Right ventricle myocardium superior (tissue), 1 donor: ENCODE measurements around the gene HSPA6. TPM values are rescaled to one million over a fixed set of nuclear protein-coding genes. Genes with fewer than 3 reads are reported as not detected.
A peak's percentile ranks its signal among the peaks of the same experiment; 100 is the strongest.
"Not testable (repeated sequence)": the region's sequence is repeated elsewhere in the genome, so short reads cannot be mapped to it uniquely, and the experiment has no call there.

ENCODE experiments used
- ATAC-seq: fragments of 200-7000 bp; cut with Tn5 transposase; one replicate; pipeline ENCODE4 v1.9.1; 2020; ENCODE audit warnings: mild to moderate bottlenecking; ENCODE audit not compliant: poor library complexity
- DNase-seq: peaks from one replicate; pipeline ENCODE4 v3.0.0-alpha.2; 2020
- intact Hi-C: fragments of 100-400 bp; cut with DNase I; formaldehyde crosslinking; loops from one replicate; pipeline ENCODE4 v1.11.2; 2022
- long read RNA-seq: library from polyadenylated mRNA; unstranded; transcript quantifications from one replicate; pipeline ENCODE4 v2.0.0, GENCODE V29; 2021
- total RNA-seq: library from RNA; stranded (reverse); fragmentation: NEBNext Ultra II Directional; extraction: Animal tissue kit (Norgen Biotek cat#: 25700); gene quantifications from one replicate; pipeline ENCODE4 v1.2.1, GENCODE V29; 2021
- donor health status: DM: no; HTN: yes; CAD: no; lungs with severe emphysema.

The HSPA6 gene
- total RNA-seq, result 1.3 TPM
- long read RNA-seq, result 0 reads

DNA sequence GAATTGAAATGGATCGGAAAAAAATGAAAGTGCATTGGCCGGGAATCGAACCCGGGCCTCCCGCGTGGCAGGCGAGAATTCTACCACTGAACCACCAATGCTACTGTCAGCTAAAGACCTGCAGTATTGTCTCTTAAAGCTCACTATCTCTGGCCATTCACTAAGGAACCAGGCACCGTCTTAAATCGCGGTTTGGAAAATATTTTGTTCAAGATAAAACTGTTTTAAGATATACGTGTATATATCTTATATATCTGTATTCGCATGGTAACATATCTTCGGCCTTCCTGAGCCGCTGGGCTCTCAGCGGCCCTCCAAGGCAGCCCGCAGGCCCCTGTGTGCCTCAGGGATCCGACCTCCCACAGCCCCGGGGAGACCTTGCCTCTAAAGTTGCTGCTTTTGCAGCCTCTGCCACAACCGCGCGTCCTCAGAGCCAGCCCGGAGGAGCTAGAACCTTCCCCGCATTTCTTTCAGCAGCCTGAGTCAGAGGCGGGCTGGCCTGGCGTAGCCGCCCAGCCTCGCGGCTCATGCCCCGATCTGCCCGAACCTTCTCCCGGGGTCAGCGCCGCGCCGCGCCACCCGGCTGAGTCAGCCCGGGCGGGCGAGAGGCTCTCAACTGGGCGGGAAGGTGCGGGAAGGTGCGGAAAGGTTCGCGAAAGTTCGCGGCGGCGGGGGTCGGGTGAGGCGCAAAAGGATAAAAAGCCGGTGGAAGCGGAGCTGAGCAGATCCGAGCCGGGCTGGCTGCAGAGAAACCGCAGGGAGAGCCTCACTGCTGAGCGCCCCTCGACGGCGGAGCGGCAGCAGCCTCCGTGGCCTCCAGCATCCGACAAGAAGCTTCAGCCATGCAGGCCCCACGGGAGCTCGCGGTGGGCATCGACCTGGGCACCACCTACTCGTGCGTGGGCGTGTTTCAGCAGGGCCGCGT, at the start of gene HSPA6:
Gene HSPA6 (plus strand): TSS at position 724 of the 925 bp plus-strand sequence. CDS start 119 bp downstream, at position 843.
- ATAC-seq (peak; percentile 89), DNase-seq (peak; percentile 68)
- intact Hi-C loops, result not testable (repeated sequence)

DNA sequence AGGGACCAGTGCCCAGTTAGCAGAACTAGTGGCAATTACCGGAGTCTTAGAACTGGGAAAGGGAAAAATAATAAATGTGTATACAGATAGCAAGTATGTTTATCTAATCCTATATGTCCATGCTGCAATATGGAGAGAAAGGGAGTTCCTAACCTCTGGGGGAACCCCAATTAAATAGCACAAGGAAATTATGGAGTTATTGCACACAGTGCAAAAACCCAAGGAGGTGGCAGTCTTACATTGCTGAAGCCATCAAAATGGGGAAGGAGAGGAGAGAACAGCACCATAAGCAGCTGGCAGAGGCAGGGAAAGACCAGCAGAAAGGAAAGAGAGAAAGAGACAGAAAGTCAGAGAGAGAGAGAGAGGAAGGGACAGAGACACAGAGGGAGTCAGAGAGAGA, 46.6 kb upstream of the HSPA6 start:
- DNase-seq, intact Hi-C loops, ATAC-seq: not testable (repeated sequence)

DNA sequence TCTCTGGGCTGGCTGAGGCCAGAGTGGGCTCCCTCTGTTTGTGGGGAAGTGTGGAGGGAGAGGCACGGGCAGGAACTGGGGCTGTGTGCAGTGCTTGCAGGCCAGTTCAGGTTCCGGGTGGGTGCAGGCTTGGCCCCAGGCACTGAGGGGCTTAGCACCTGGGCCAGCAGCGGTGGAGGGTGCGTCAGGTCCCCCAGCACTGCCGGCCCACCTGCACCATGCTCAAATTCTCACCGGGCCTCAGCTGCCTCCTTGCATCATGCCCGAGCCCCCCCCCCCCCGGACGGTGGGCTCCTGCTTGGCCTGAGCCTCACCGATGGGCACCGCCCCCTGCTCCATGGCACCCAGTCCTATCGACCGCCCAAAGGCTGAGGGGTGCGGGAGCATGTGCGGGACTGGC, 45.4 kb upstream of the HSPA6 start:
- DNase-seq (no peak), ATAC-seq (no peak)
- intact Hi-C loops, result no loop called here

- ATAC-seq (no peak), DNase-seq (no peak)
- intact Hi-C loops, result loop anchor here (10.0 kb wide), 1 partner anchor 254 kb away; no protein-coding TSS in a partner anchor
Measured at GRCh38 chr1:161480381-161481035, 43.8 kb upstream of the HSPA6 start.

GRCh38 chr1:161481624-161482392, 42.5 kb upstream of the HSPA6 start:
- ATAC-seq (no peak), DNase-seq (no peak)
- intact Hi-C loops, result loop anchor here (10.0 kb wide), 1 partner anchor 253 kb away; no protein-coding TSS in a partner anchor

DNA sequence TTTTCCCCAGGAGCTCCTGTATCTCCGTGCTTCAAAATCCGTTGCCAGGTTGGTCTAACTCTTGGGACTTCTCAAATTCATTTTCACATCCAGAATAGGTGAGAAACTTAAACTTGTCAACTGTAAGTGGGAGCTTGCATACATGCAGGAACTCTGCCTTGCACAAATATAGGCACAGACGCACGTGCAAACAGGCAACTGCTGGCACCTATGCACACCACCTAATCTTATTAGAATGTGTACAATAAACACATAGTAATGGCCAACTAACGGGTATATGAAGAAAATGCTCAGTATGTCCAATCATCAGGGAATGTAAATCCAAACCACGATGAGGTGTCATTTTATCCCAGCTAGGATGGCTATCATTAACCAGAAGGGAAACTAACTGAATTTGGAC, 41.7 kb upstream of the HSPA6 start:
- no peak for DNase-seq
- ATAC-seq, result no peak
- intact Hi-C loops, result loop anchor here (10.0 kb wide), 1 partner anchor 252 kb away; no protein-coding TSS in a partner anchor

DNA sequence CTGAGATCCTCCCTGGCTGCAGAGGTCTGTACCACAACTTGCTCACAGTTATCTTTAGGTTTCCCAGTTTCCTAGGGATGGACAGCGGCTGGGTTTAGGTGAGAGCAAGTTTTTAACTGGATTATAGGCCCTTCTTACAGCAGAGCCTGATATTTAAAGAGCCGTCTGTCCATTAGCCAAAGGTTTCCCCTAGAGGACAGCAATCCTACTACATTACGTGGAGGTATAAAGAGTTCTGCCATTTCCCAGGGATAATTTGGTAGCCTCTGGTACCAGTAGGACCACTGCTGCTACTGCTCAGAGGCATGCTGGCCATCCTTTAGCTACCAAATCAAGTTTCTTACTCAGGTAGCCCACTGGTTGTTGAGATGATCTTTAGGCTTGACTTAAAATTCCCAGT, 41.0 kb upstream of the HSPA6 start:
- DNase-seq (no peak), ATAC-seq (no peak)
- intact Hi-C loops, result loop anchor here (10.0 kb wide), 1 partner anchor 251 kb away; no protein-coding TSS in a partner anchor

GRCh38 chr1:161484613-161485012, 39.7 kb upstream of the HSPA6 start:
- ATAC-seq, result no peak

DNA sequence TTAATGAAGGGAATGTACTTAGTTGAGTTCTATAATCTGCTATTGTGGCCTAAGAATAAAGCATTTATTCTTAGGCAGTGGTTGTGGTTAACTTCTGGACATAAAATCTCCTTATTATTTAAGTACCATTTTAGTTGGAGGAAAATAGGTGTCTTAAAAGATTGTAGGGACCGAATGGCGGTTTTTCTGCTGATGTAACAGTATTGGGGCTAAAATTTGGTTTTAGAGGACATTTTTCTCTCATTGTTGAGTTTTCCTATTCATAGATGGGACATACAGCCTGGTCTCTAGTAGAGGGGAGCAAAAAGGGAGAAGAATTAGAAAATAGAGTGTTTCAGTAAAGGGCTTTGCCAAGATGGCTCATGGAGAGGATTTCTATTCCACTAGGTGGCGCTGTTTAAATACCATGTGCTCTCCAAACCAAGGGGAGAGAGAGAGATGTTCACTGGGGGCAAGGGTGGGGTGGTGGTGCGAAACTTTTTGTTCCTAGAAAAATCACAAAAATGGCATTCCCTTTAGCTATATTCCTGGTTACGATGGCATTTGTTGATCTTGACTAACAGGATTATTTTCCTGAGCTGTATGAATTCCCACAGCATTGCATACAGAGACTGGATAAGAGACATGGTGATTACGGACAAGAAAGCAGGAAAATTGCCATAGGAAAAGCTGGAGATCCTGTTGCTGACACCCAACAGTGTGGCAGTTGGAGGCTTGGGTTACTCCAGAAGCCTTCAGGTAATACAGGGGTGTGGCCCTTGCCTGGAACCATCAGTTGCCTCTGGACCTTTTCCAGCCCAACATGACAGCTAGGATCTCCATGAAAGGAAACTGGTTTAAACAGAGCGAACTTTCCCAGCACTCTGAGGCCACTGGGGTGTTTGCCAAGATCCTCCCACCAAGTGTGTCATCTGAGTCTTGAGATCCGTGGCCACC, 37.3 kb upstream of the HSPA6 start:
- intact Hi-C loops, result loop anchor here (10.0 kb wide), 1 partner anchor 248 kb away; no protein-coding TSS in a partner anchor
- DNase-seq (peak; percentile 51), ATAC-seq (peak; percentile 79)

More at GRCh38 chr1:161484613-161485012, 39.7 kb upstream of the HSPA6 start:
- intact Hi-C loops, result loop anchor here (10.0 kb wide), 1 partner anchor 250 kb away; no protein-coding TSS in a partner anchor
- no peak for DNase-seq

GRCh38 chr1:161491472-161491871, 32.9 kb upstream of the HSPA6 start:
- no peak for ATAC-seq
- DNase-seq, result no peak
- intact Hi-C loops, result no loop called here

GRCh38 chr1:161492827-161493226, 31.5 kb upstream of the HSPA6 start:
- intact Hi-C loops, result no loop called here
- ATAC-seq (no peak), DNase-seq (no peak)

- no peak for ATAC-seq
- intact Hi-C loops, result no loop called here
- no peak for DNase-seq
Measured at GRCh38 chr1:161494091-161494735, 30.1 kb upstream of the HSPA6 start.

GRCh38 chr1:161495490-161495889, 28.9 kb upstream of the HSPA6 start:
- ATAC-seq (no peak), DNase-seq (no peak)
- intact Hi-C loops, result no loop called here

DNA sequence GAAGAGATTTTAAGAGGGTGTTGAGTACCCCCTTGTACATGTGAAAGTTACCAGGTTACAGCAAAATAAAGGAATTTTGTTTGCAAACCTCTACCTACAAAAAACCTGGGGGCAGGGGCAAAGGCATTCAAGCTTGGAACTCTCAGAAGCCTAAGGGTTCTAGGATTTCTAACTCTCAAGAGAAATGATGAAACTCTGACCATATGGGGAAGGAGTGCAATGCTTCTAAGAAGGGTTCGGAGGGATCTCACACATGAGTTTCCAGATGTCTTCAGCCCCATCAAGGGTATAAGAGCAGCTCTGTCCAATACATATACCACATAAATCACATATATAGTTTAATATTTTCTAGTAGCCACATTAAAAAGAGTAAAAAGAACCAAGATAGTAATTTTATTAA, 26.4 kb upstream of the HSPA6 start:
- DNase-seq, result no peak
- intact Hi-C loops, result no loop called here
- no peak for ATAC-seq

DNA sequence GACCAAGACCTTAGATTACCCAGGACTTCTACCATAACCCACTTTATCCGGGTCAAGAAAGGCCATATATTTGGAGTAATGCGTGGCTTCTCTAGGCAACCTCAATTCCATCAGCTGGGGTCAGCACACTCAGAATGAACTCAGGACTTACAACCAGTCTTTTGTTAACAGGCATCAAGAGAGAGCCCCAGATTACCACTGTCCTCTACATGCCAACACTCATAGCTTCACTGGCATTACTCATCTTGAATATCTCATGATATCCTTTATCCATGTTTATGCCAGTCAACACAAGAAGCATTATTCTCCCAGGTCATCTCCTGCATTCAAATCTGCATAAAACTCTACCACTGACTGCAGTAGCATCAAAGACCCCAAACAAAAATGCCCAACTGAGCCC, 25.7 kb upstream of the HSPA6 start:
- ATAC-seq (no peak), DNase-seq (no peak)
- intact Hi-C loops, result no loop called here

- intact Hi-C loops, result no loop called here
- ATAC-seq (peak; percentile 69), DNase-seq (no peak)
Measured at GRCh38 chr1:161499099-161500039, 25.0 kb upstream of the HSPA6 start.
